ENCODE results near the gene LRMDA. TPM values are rescaled to one million over a fixed set of nuclear protein-coding genes. Genes with fewer than 3 reads are reported as not detected.

LRMDA gene
- polyA plus RNA-seq, 2 of the 4 experiments (the other 2 are of a cell fraction) = 4.6 to 5.2 TPM

- DNase-seq (ENCODE audit: low read depth in 1 of 2, low spot score in 1 of 2) (no peak), ATAC-seq (no peak), FAIRE-seq (no peak)
- Histone ChIP-seq H3K4me1 (no peaks in the 10 kb centered on the region), H3K4me2 (no peak overlapping the region), H3K4me3 (no peak overlapping the region), H3K27ac (no peak overlapping the region), H3K9me3 (peaks cover 17% of the 10 kb centered on the region)
- WGBS (ENCODE audit: missing lambda C conversion rate) = 61% methylated on average over 4 of the region's 4 CpGs
- ChIA-PET POLR2A (no interaction called here), CTCF (no interaction called here)
- no peak for TF ChIP-seq KDM1A (IDR thresholded peaks at IDR 0.05; ENCODE audit: low read depth)
- TF ChIP-seq SREBF2 (IDR thresholded peaks at IDR 0.05) = no peak
- no peak for TF ChIP-seq NR3C1 (IDR thresholded peaks at IDR 0.05)
- TF ChIP-seq JUNB (IDR thresholded peaks at IDR 0.05) = no peak
- no peak for TF ChIP-seq FOSL2 (IDR thresholded peaks at IDR 0.05)
- TF ChIP-seq FOSL2 (CRISPR knock-in tag; IDR thresholded peaks at IDR 0.05) = no peak
- TF ChIP-seq MAFK (IDR thresholded peaks at IDR 0.05; ENCODE audit: partially characterized antibody) = no peak
- no peak for TF ChIP-seq RCOR1 (IDR thresholded peaks at IDR 0.05; ENCODE audit: low read depth, low read length)
- no peak for TF ChIP-seq MAX (IDR thresholded peaks at IDR 0.05)
- TF ChIP-seq CHD2 (IDR thresholded peaks at IDR 0.05; ENCODE audit: low read length, partially characterized antibody) = no peak
- TF ChIP-seq FOSB (CRISPR knock-in tag; IDR thresholded peaks at IDR 0.05) = no peak
Measured at GRCh38 chr10:75696536-75696935, 265.1 kb downstream of the LRMDA start.

GRCh38 chr10:75703191-75703854 is 271.9 kb downstream of the LRMDA start:
- WGBS (ENCODE audit: missing lambda C conversion rate) = 63% methylated on average over 9 of the region's 9 CpGs
- Histone ChIP-seq H3K4me3 (no peak overlapping the region), H3K27ac (no peak overlapping the region), H3K4me1 (no peaks in the 10 kb centered on the region), H3K9me3 (peaks cover 11% of the 10 kb centered on the region), H3K4me2 (no peak overlapping the region)
- DNase-seq (ENCODE audit: low read depth in 1 of 2, low spot score in 1 of 2) (no peak), FAIRE-seq (no peak), ATAC-seq (no peak)
- no peak for TF ChIP-seq BCL3 (IDR thresholded peaks at IDR 0.05)
- TF ChIP-seq ZSCAN20 (CRISPR knock-in tag; IDR thresholded peaks at IDR 0.05) = no peak
- TF ChIP-seq ZFP36 (IDR thresholded peaks at IDR 0.05; ENCODE audit: borderline replicate concordance, partially characterized antibody) = no peak
- TF ChIP-seq NFE2L2 (conservative IDR thresholded peaks at IDR 0.05; ENCODE audit: low read length) = no peak
- TF ChIP-seq ESRRA (IDR thresholded peaks at IDR 0.05; ENCODE audit: borderline replicate concordance, low read length) = no peak
- TF ChIP-seq NPAS2 (CRISPR knock-in tag; IDR thresholded peaks at IDR 0.05; ENCODE audit: borderline replicate concordance) = no peak
- TF ChIP-seq TFCP2L1 (CRISPR knock-in tag; IDR thresholded peaks at IDR 0.05) = no peak
- no peak for TF ChIP-seq NR3C1 (IDR thresholded peaks at IDR 0.05)
- TF ChIP-seq MAX (IDR thresholded peaks at IDR 0.05) = no peak
- no peak for TF ChIP-seq ZC3H11A (IDR thresholded peaks at IDR 0.05)
- ChIA-PET POLR2A (no interaction called here), CTCF (no interaction called here)

GRCh38 chr10:75705426-75705825 is 274.0 kb downstream of the LRMDA start:
- Histone ChIP-seq H3K27ac (no peak overlapping the region), H3K9me3 (no peaks in the 10 kb centered on the region; the same call in 2 of the 3 replicates), H3K4me2 (no peak overlapping the region), H3K4me3 (no peak overlapping the region), H3K4me1 (no peaks in the 10 kb centered on the region)
- DNase-seq (ENCODE audit: low read depth in 1 of 2, low spot score in 1 of 2) = no peak
- ChIA-PET CTCF (no interaction called here), POLR2A (no interaction called here)
- FAIRE-seq = no peak
- WGBS (ENCODE audit: missing lambda C conversion rate) = 72% methylated on average over 5 of the region's 5 CpGs
- no peak for ATAC-seq
- TF ChIP-seq PHF8 (IDR thresholded peaks at IDR 0.05; ENCODE audit: borderline replicate concordance, low read depth) = no peak
- TF ChIP-seq NFE2L2 (conservative IDR thresholded peaks at IDR 0.05; ENCODE audit: low read length) = no peak

Measured in A549 (cell line).